Calu3 (cell line): Measurements from ENCODE around the gene RTL5. TPM values are rescaled to one million over a fixed set of nuclear protein-coding genes. Genes with fewer than 3 reads are reported as not detected.

Source experiments
- BruUV-seq: library from RNA; stranded (reverse); fragments of 400-500 nt; replicated peaks from 2 replicates; lab custom pipeline; 2021; lab: Mats Ljungman, UMichigan
- CTCF ChIA-PET: fragments of 300-600 bp; sonication (Branson Sonifier 250); formaldehyde crosslinking; loops from one replicate; lab custom pipeline; 2022; ENCODE audit warnings: antibody characterized with exemption; lab: Charles Lee
- DNase-seq: peaks from one replicate; pipeline ENCODE4 v3.0.0; 2022
- H3K27ac Mint-ChIP-seq: one replicate; pipeline ENCODE4 v1.8.0; 2022; ENCODE audit warnings: mixed read lengths; ENCODE audit not compliant: unreplicated experiment
- H3K27me3 Mint-ChIP-seq: one replicate; pipeline ENCODE4 v1.8.0; 2022; ENCODE audit warnings: mixed read lengths; ENCODE audit not compliant: unreplicated experiment
- H3K36me3 Mint-ChIP-seq: one replicate; pipeline ENCODE4 v1.8.0; 2022; ENCODE audit warnings: mild to moderate bottlenecking, moderate library complexity, mixed read lengths; ENCODE audit not compliant: insufficient read depth, unreplicated experiment
- H3K4me1 Mint-ChIP-seq: one replicate; pipeline ENCODE4 v1.8.0; 2022; ENCODE audit warnings: mild to moderate bottlenecking, low read depth, mixed read lengths; ENCODE audit not compliant: unreplicated experiment
- H3K4me3 Mint-ChIP-seq: one replicate; pipeline ENCODE4 v1.8.0; 2022; ENCODE audit warnings: mild to moderate bottlenecking, low read depth, moderate library complexity, mixed read lengths; ENCODE audit not compliant: unreplicated experiment
- H3K9me3 Mint-ChIP-seq: one replicate; pipeline ENCODE4 v1.8.0; 2022; ENCODE audit warnings: low read depth, mixed read lengths; ENCODE audit not compliant: unreplicated experiment
- intact Hi-C: fragments of 100-400 bp; cut with micrococcal nuclease; formaldehyde crosslinking; loops from one replicate; pipeline ENCODE4 v1.10.0; 2022; ENCODE audit not compliant: unreplicated experiment
- total RNA-seq: library from RNA; stranded (reverse); gene quantifications from 2 replicates; pipeline ENCODE4 v1.2.3, GENCODE V29; 2022
- TF ChIP-seq, protein P1 (sequence below): fragments of 200-600 bp; IDR thresholded peaks from one replicate; pipeline ENCODE4 v1.8.0; 2022; ENCODE audit warnings: antibody characterized with exemption; ENCODE audit not compliant: unreplicated experiment

The RTL5 gene
- total RNA-seq, 1 experiment from 2014 or later = 0.07 TPM

DNA sequence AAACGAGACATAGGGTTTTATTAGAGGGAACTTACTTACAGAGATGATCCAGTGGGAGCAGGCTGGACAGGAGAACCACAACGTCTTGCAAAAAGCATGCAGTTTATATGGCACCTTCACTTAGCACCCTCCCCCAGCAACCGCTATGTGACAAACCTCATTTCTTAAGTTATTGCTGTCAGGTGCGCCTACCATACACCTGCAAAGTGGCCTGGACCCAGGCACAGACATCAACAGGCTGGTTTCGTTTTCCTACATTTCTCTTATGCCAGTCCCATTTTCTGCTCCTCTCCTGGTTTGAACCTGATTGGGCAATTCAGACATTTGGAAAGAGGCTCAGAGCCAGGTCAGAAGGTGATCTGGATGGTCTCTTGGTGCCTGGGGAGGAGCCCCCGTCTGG, 18.3 kb downstream of the RTL5 start:
- BruUV-seq = no TSS peak
- no peak for DNase-seq
- TF ChIP-seq, protein P1, sequence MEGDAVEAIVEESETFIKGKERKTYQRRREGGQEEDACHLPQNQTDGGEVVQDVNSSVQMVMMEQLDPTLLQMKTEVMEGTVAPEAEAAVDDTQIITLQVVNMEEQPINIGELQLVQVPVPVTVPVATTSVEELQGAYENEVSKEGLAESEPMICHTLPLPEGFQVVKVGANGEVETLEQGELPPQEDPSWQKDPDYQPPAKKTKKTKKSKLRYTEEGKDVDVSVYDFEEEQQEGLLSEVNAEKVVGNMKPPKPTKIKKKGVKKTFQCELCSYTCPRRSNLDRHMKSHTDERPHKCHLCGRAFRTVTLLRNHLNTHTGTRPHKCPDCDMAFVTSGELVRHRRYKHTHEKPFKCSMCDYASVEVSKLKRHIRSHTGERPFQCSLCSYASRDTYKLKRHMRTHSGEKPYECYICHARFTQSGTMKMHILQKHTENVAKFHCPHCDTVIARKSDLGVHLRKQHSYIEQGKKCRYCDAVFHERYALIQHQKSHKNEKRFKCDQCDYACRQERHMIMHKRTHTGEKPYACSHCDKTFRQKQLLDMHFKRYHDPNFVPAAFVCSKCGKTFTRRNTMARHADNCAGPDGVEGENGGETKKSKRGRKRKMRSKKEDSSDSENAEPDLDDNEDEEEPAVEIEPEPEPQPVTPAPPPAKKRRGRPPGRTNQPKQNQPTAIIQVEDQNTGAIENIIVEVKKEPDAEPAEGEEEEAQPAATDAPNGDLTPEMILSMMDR = no peak
- no peak overlapping the region for H3K4me3 Mint-ChIP-seq
- H3K27ac Mint-ChIP-seq = no peak overlapping the region
- CTCF ChIA-PET = no interaction called here
- H3K9me3 Mint-ChIP-seq = no peaks in the 10 kb centered on the region
- H3K36me3 Mint-ChIP-seq = no peaks in the 10 kb centered on the region
- no peaks in the 10 kb centered on the region for H3K4me1 Mint-ChIP-seq
- H3K27me3 Mint-ChIP-seq = peaks cover 72% of the 10 kb centered on the region
- intact Hi-C loops = no loop called here

DNA sequence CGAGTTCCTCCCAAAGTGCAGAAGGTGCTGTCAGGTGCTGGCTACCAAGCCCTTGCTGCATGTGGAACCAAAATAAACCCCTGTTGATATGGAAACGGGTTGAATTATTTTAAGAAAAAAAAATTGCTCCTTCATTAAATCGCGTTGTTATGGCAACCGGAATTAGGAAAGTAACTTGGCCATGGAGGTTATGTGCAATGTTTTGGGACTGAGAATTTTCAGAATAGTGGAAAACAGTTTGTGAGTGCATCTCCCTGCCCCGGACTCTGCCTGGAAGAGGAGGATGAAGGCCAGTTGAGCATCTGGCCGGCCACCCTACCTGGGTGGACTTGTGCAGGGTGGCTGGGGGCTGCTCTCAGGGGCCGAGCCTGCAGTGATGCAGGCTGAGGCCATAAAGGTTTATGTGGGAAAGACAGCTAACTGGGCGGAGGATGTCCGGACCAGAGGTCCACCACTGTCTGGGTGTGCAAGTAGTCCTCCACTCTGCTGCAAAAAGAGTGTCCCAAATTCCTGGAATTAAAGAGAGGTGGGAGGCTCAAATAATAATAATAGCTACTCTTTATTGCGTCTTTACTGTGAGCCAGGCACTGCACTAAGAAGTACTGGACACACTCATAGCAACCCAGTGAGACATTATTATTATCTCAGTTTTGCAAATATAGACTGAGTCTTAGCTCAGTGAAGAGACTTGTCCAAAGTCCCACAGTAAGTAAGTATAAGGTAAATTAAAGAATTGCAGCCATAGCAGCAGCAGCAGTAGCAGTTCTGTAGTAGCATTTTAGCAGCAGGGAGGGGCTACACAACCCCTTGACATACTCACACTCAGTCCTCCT, 20.6 kb downstream of the RTL5 start:
- no peak overlapping the region for H3K4me3 Mint-ChIP-seq
- DNase-seq = no peak
- TF ChIP-seq, protein P1 = no peak
- intact Hi-C loops = no loop called here
- no peaks in the 10 kb centered on the region for H3K9me3 Mint-ChIP-seq
- H3K36me3 Mint-ChIP-seq = no peaks in the 10 kb centered on the region
- H3K27ac Mint-ChIP-seq = no peak overlapping the region
- CTCF ChIA-PET = no interaction called here
- BruUV-seq = no TSS peak
- H3K4me1 Mint-ChIP-seq = no peaks in the 10 kb centered on the region
- H3K27me3 Mint-ChIP-seq = peaks cover 69% of the 10 kb centered on the region

DNA sequence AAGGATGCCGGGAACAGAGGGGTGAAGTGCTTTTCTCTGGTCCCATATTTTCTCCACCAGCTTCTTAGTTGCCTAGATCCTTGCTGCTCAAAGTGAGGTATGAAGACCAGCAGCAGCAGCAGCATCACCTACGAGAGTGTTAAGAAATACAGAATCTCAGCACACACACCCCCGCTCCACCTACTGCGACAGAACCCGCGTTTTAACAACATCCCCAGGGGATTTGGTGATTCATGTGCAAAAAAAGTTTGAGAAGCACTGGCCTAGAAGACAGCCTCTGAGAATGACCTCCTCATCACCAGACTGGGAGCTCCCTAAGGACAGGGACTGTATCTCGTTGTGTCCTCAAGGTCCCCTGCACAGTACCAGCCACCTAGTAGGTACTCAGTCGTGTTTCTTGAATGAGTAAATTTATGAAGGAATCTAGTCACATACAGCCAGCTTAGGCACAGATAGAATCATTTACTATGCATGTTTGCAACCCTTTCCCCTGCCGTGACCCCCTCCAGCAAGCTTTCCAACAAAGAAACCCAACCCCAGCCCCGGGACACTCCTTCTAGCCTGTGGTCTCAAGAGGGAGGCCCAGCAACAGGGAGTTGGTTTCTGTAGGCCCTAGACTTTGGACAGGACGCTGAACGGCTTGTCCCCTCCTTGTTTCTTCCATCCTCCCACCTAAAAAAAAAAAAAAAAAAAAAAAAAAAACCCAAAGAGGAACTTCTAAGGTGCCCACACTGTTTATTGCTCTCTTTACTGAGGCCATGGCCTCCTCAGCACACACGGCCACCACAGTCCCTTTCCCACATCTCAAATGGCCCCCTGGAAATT, 21.5 kb downstream of the RTL5 start:
- intact Hi-C loops = no loop called here
- Mint-ChIP-seq H3K36me3 (no peaks in the 10 kb centered on the region), H3K27me3 (peaks cover 69% of the 10 kb centered on the region), H3K27ac (no peak overlapping the region), H3K9me3 (no peaks in the 10 kb centered on the region), H3K4me1 (no peaks in the 10 kb centered on the region), H3K4me3 (no peak overlapping the region)
- no peak for DNase-seq
- no TSS peak for BruUV-seq
- CTCF ChIA-PET = no interaction called here
- TF ChIP-seq, protein P1 = no peak

DNA sequence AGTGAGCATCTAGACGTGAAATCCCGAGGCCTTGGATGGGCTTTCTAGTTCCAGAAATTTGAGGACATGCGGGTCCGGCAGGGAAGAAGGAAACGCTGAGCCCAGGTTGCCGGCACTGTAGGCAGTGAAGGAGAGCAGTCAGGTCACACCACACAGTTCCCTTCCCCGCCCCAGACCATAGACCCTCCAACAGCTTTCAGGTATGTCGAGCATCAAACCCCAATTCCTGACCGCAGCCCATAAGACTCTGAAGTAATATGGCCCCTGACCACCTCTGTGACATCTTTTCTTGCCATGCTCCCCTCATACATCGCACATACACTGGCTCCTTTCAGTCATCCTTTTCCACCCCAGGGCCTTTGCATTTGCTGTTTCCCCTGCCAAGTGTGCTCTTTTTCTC, 23.0 kb downstream of the RTL5 start:
- H3K4me1 Mint-ChIP-seq = no peaks in the 10 kb centered on the region
- no peak for DNase-seq
- H3K9me3 Mint-ChIP-seq = no peaks in the 10 kb centered on the region
- peaks cover 70% of the 10 kb centered on the region for H3K27me3 Mint-ChIP-seq
- CTCF ChIA-PET = no interaction called here
- H3K36me3 Mint-ChIP-seq = no peaks in the 10 kb centered on the region
- no TSS peak for BruUV-seq
- no peak overlapping the region for H3K4me3 Mint-ChIP-seq
- no peak overlapping the region for H3K27ac Mint-ChIP-seq
- intact Hi-C loops = no loop called here
- TF ChIP-seq, protein P1 = no peak
